Adrenal gland (tissue), 12 donors: ENCODE measurements around the gene ACTR5. TPM values are rescaled to one million over a fixed set of nuclear protein-coding genes. Genes with fewer than 3 reads are reported as not detected.

Experiments used
- DNase-seq, 7 donors: peaks; one replicate each; pipeline ENCODE4 v3.0.0-alpha.2; 2019 to 2020
- H3K27ac ChIP-seq, 5 donors: fragments of 200-600 bp; sonication (generic) in 4 of 5; 1 replicate in 3 of 5; 2 replicates in 2 of 5; pipeline versions ENCODE4 v1.5.1 to v1.8.0; 2016 to 2020; ENCODE audit warnings: mild to moderate bottlenecking in 1 of 5
- H3K27me3 ChIP-seq: fragments of 200-600 bp; 2 replicates; pipeline ENCODE4 v1.8.0; 2021
- H3K36me3 ChIP-seq, 2 donors: fragments of 200-600 bp; replicated peaks in 1 of 2; 1 replicate in 1 of 2; 2 replicates in 1 of 2; pipeline versions ENCODE4 v1.5.1 to v1.8.0; 2018 to 2022
- H3K4me1 ChIP-seq, 2 donors: fragments of 200-600 bp; replicated peaks in 1 of 2; 1 replicate in 1 of 2; 2 replicates in 1 of 2; pipeline versions ENCODE4 v1.5.1 to v1.8.0; 2018 to 2021
- H3K4me3 ChIP-seq, 4 donors: fragments of 200-600 bp; sonication (generic) in 3 of 4; one replicate each; pipeline ENCODE4 v1.5.1; 2016 to 2018
- H3K9me3 ChIP-seq, 3 donors: fragments of 200-600 bp; sonication (generic) in 1 of 3; replicated peaks in 1 of 3; 1 replicate in 2 of 3; 2 replicates in 1 of 3; pipeline versions ENCODE4 v1.5.1 to v1.8.0; 2016 to 2021
- POLR2A ChIP-seq, 2 donors: fragments of 450-650 bp; IDR thresholded peaks; one replicate each; pipeline ENCODE4 v1.6.1; 2017; ENCODE audit warnings: antibody characterized with exemption in 2 of 2, mild to moderate bottlenecking in 2 of 2, moderate library complexity in 1 of 2
- WGBS, 4 donors: extraction: QIAGEN DNeasy Blood & Tissue Kit in 2 of 4; methylation state at CpG; one replicate each; pipeline versions ENCODE4 v1.1.5 to v1.1.7; 2013 to 2017; 5-methylcytosine and 5-hydroxymethylcytosine counted together
- intact Hi-C, 2 donors: fragments of 100-400 bp; cut with DNase I; formaldehyde crosslinking; loops; one replicate each; pipeline versions ENCODE4 v1.14.1 to v1.15.0; 2022 to 2023
- polyA plus RNA-seq, 3 donors: library from polyadenylated mRNA; stranded (reverse); fragments of 200-250 nt in 2 of 3; fragments of 350-450 nt in 1 of 3; fragmentation: Illumina TruSeq in 1 of 3; extraction: RNeasy Lipid Tissue Mini Kit (QIAGEN cat#74804) in 1 of 3; gene quantifications; one replicate each; pipeline ENCODE4 v1.2.3, GENCODE V29; 2013 to 2014
- total RNA-seq, 9 donors: library from RNA; depleted of rRNA in 4 of 9; stranded (reverse); fragments of >200 nt in 4 of 9; fragments of 120-200 nt in 1 of 9; fragmentation: NEBNext Ultra II Directional in 1 of 9; extraction: Animal tissue kit (Norgen Biotek cat#: 25700) in 1 of 9; gene quantifications; one replicate each; pipeline versions ENCODE4 v1.1.0 to v1.2.4, GENCODE V29; 2013 to 2023
- TF ChIP-seq, protein P1 (sequence below), 6 experiments: fragments of 450-650 bp in 4 of 6; fragments of 200-600 bp in 2 of 6; sonication (generic) in 1 of 6; IDR thresholded peaks; 1 replicate in 5 of 6; 2 replicates in 1 of 6; pipeline versions ENCODE4 v1.5.1 to v1.8.0; 2016 to 2021; ENCODE audit warnings: antibody characterized with exemption in 6 of 6, mild to moderate bottlenecking in 2 of 6, moderate library complexity in 1 of 6
- donor health status: healthy with polysubstance abuse.
- donor health status: Bipolar disorder and iron deficiency.
- donor health status: DM: yes; HTN: yes; CAD: no.
- donor health status: DM: no; HTN: no; CAD: no.
- donor health status: DM: no; HTN: no; CAD: no.
- donor health status: DM: yes; HTN: yes; CAD: no.

Gene ACTR5
- total and polyA plus RNA-seq, 12 donors: 5.5 to 10.5 (median 6.8) TPM

GRCh38 chr20:38730167-38730988 lies 17.9 kb upstream of the ACTR5 start:
- WGBS, 4 donors: 3 to 6% (median 6%) methylated on average over 20 to 41 of the region's 41 CpGs
- Histone ChIP-seq H3K27me3 (peaks cover 90% of the 10 kb centered on the region), H3K9me3 (no peaks in the 10 kb centered on the region), H3K36me3 (no peaks in the 10 kb centered on the region), H3K27ac (no peak overlapping the region), H3K4me1 (peaks cover 0 to 10% of the 10 kb centered on the region in 2 donors), H3K4me3 (no peak overlapping the region)
- intact Hi-C loops: loop anchor here (2.0 to 5.0 kb wide), 2 partner anchors 78 to 84 kb away; no protein-coding TSS in a partner anchor
- no peak for DNase-seq
- TF ChIP-seq, protein P1, sequence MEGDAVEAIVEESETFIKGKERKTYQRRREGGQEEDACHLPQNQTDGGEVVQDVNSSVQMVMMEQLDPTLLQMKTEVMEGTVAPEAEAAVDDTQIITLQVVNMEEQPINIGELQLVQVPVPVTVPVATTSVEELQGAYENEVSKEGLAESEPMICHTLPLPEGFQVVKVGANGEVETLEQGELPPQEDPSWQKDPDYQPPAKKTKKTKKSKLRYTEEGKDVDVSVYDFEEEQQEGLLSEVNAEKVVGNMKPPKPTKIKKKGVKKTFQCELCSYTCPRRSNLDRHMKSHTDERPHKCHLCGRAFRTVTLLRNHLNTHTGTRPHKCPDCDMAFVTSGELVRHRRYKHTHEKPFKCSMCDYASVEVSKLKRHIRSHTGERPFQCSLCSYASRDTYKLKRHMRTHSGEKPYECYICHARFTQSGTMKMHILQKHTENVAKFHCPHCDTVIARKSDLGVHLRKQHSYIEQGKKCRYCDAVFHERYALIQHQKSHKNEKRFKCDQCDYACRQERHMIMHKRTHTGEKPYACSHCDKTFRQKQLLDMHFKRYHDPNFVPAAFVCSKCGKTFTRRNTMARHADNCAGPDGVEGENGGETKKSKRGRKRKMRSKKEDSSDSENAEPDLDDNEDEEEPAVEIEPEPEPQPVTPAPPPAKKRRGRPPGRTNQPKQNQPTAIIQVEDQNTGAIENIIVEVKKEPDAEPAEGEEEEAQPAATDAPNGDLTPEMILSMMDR (IDR thresholded peaks at IDR 0.05): no peak
- TF ChIP-seq POLR2A (IDR thresholded peaks at IDR 0.05): no peak

GRCh38 chr20:38730989-38731737 lies 17.1 kb upstream of the ACTR5 start:
- H3K4me1 ChIP-seq: peaks cover 0 to 10% of the 10 kb centered on the region in 2 donors
- H3K36me3 ChIP-seq: no peaks in the 10 kb centered on the region
- WGBS, 4 donors: 0 to 1% (median 1%) methylated on average over 17 to 40 of the region's 40 CpGs
- no peaks in the 10 kb centered on the region for H3K9me3 ChIP-seq
- TF ChIP-seq POLR2A (IDR thresholded peaks at IDR 0.05): no peak
- TF ChIP-seq, protein P1 (IDR thresholded peaks at IDR 0.05): peak; percentile 84 to 98 (median 91)
- intact Hi-C loops: loop anchor here (2.0 to 5.0 kb wide), 2 partner anchors 79 to 84 kb away; no protein-coding TSS in a partner anchor
- no peak overlapping the region for H3K27ac ChIP-seq
- peaks cover 82% of the 10 kb centered on the region for H3K27me3 ChIP-seq
- peak overlapping the region in 1 of 4 donors; percentile 17 for H3K4me3 ChIP-seq
- peak; percentile 51 to 78 (median 72) for DNase-seq

- H3K4me1 ChIP-seq: peaks cover 0 to 10% of the 10 kb centered on the region in 2 donors
- H3K4me3 ChIP-seq: no peak overlapping the region
- no peaks in the 10 kb centered on the region for H3K9me3 ChIP-seq
- 44 to 66% (median 56%) methylated on average over 1 of the region's 1 CpG for WGBS, 4 donors
- H3K36me3 ChIP-seq: no peaks in the 10 kb centered on the region
- H3K27me3 ChIP-seq: peaks cover 76% of the 10 kb centered on the region
- no peak overlapping the region for H3K27ac ChIP-seq
- intact Hi-C loops: loop anchor here (2.0 to 5.0 kb wide), 2 partner anchors 79 to 85 kb away; no protein-coding TSS in a partner anchor
- no peak for DNase-seq
- no peak for TF ChIP-seq POLR2A (IDR thresholded peaks at IDR 0.05)
- TF ChIP-seq, protein P1 (IDR thresholded peaks at IDR 0.05): peak in 1 of 6 experiments; percentile 18
Observed at GRCh38 chr20:38731738-38732113, 16.5 kb upstream of the ACTR5 start.

DNA sequence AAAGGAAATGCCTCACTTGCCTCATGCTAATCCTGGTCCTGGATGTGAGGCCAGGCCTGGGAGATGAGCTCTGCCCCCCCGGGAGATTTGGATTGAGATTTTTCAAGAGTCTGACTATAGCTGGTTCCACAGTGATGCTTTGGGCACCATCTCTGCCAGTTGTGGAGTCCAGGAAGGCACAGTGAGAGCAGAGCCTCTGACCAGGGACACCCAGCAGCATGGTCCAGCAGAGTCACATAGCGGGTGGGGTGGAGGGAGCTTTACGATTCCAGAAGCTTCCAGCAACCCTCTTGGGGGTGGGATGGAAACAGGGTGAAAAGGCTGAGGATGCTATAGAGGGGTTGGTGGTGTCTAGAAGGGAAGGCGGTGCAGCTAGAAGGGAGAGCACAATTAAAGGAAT lies 15.3 kb upstream of the ACTR5 start:
- Histone ChIP-seq H3K36me3 (no peaks in the 10 kb centered on the region), H3K4me3 (no peak overlapping the region), H3K27ac (no peak overlapping the region), H3K27me3 (peaks cover 64% of the 10 kb centered on the region), H3K4me1 (peaks cover 0 to 10% of the 10 kb centered on the region in 2 donors), H3K9me3 (no peaks in the 10 kb centered on the region)
- no peak for DNase-seq
- TF ChIP-seq POLR2A (IDR thresholded peaks at IDR 0.05): no peak
- TF ChIP-seq, protein P1 (IDR thresholded peaks at IDR 0.05): no peak
- intact Hi-C loops: loop anchor here in 1 of 2 donors (5.0 kb wide), 1 partner anchor 81 kb away; no protein-coding TSS in a partner anchor
- WGBS, 4 donors: 51 to 71% (median 70%) methylated on average over 3 to 4 of the region's 4 CpGs
